SK-N-SH treated with all-trans-retinoic acid at 6 μM for 48 hours (cell line): Measurements from ENCODE around the gene MAP3K7CL.

Experiments used
- ATAC-seq: fragments of 200-7000 bp; cut with Tn5 transposase; 3 replicates; pipeline ENCODE4 v1.9.1; 2020; ENCODE audit warnings: mild to moderate bottlenecking, moderate library complexity
- BACH2 ChIP-seq: fragments of 250-450 bp; sonication (Bioruptor Pico); IDR thresholded peaks from 2 replicates; pipeline ENCODE4 v1.9.0; 2021; ENCODE audit warnings: mild to moderate bottlenecking, borderline replicate concordance
- CSDC2 ChIP-seq: fragments of 250-450 bp; sonication (Bioruptor Pico); IDR thresholded peaks from 2 replicates; pipeline ENCODE4 v1.5.0; 2020; ENCODE audit warnings: mild to moderate bottlenecking, moderate library complexity
- ESRRG ChIP-seq: fragments of 250-450 bp; sonication (Bioruptor Pico); IDR thresholded peaks from 2 replicates; pipeline ENCODE4 v1.6.1; 2021; ENCODE audit warnings: mild to moderate bottlenecking
- GLIS3 ChIP-seq: fragments of 250-450 bp; sonication (Bioruptor Pico); IDR thresholded peaks from 2 replicates; pipeline ENCODE4 v1.5.0; 2020; ENCODE audit warnings: mild to moderate bottlenecking, moderate library complexity
- ISL1 ChIP-seq: fragments of 250-450 bp; sonication (Bioruptor Pico); IDR thresholded peaks from 2 replicates; pipeline ENCODE4 v2.1.2; 2022; ENCODE audit warnings: mild to moderate bottlenecking, moderate library complexity
- OSR1 ChIP-seq: fragments of 250-450 bp; sonication (Bioruptor Pico); IDR thresholded peaks from 2 replicates; pipeline ENCODE4 v1.8.0; 2022; ENCODE audit warnings: moderate library complexity, mild to moderate bottlenecking, inconsistent platforms
- PPARA ChIP-seq: fragments of 250-450 bp; sonication (Bioruptor Pico); IDR thresholded peaks from 2 replicates; pipeline ENCODE4 v1.5.0; 2020; ENCODE audit warnings: mild to moderate bottlenecking, borderline replicate concordance
- RARB ChIP-seq: fragments of 250-450 bp; sonication (Bioruptor Pico); IDR thresholded peaks from 2 replicates; pipeline ENCODE4 v1.8.0; 2021; ENCODE audit warnings: mild to moderate bottlenecking, moderate library complexity
- SNAI2 ChIP-seq: fragments of 250-450 bp; sonication (Bioruptor Pico); IDR thresholded peaks from 2 replicates; pipeline ENCODE4 v1.5.0; 2020; ENCODE audit warnings: mild to moderate bottlenecking, moderate library complexity
- TCF4 ChIP-seq: fragments of 250-450 bp; sonication (Bioruptor Pico); IDR thresholded peaks from 2 replicates; pipeline ENCODE4 v1.8.0; 2021; ENCODE audit warnings: mild to moderate bottlenecking, moderate library complexity, borderline replicate concordance
- TOX ChIP-seq: fragments of 250-450 bp; sonication (Bioruptor Pico); IDR thresholded peaks from 2 replicates; pipeline ENCODE4 v1.8.0; 2021; ENCODE audit warnings: mild to moderate bottlenecking, moderate library complexity, borderline replicate concordance
- ZC3H10 ChIP-seq: fragments of 250-450 bp; sonication (Bioruptor Pico); IDR thresholded peaks from 2 replicates; pipeline ENCODE4 v1.5.1; 2021; ENCODE audit warnings: mild to moderate bottlenecking, moderate library complexity
- ZFP3 ChIP-seq: fragments of 250-450 bp; sonication (Bioruptor Pico); IDR thresholded peaks from 2 replicates; pipeline ENCODE4 v1.5.0; 2020; ENCODE audit warnings: mild to moderate bottlenecking, moderate library complexity
- ZFP30 ChIP-seq: fragments of 450-650 bp; formaldehyde crosslinking; IDR thresholded peaks from 2 replicates; pipeline ENCODE4 v1.5.0; 2022; ENCODE audit warnings: mild to moderate bottlenecking, moderate library complexity
- ZNF565 ChIP-seq: fragments of 450-650 bp; formaldehyde crosslinking; conservative IDR thresholded peaks from 2 replicates; pipeline ENCODE4 v1.5.0; 2020; ENCODE audit warnings: low read depth, mild to moderate bottlenecking, moderate library complexity
- ZNF70 ChIP-seq: fragments of 450-650 bp; formaldehyde crosslinking; IDR thresholded peaks from 2 replicates; pipeline ENCODE4 v1.5.0; 2020; ENCODE audit warnings: mild to moderate bottlenecking, moderate library complexity
- ZNF8 ChIP-seq: fragments of 450-650 bp; formaldehyde crosslinking; IDR thresholded peaks from 2 replicates; pipeline ENCODE4 v1.5.0; 2020; ENCODE audit warnings: mild to moderate bottlenecking, moderate library complexity
- TF ChIP-seq, protein P1 (sequence below): fragments of 250-450 bp; sonication (Bioruptor Pico); IDR thresholded peaks from 2 replicates; pipeline ENCODE4 v1.5.0; 2020; ENCODE audit warnings: mild to moderate bottlenecking, moderate library complexity
- TF ChIP-seq, protein P2 (sequence below): fragments of 250-450 bp; sonication (Bioruptor Pico); IDR thresholded peaks from 2 replicates; pipeline ENCODE4 v1.8.0; 2021; ENCODE audit warnings: low read depth, mild to moderate bottlenecking, moderate library complexity, borderline replicate concordance
- TF ChIP-seq, protein P3 (sequence below): fragments of 250-450 bp; sonication (Bioruptor Pico); IDR thresholded peaks from 2 replicates; pipeline ENCODE4 v1.8.0; 2020; ENCODE audit warnings: mild to moderate bottlenecking, moderate library complexity, borderline replicate concordance
- TF ChIP-seq, protein P4 (sequence below): fragments of 250-450 bp; sonication (Bioruptor Pico); IDR thresholded peaks from 2 replicates; pipeline ENCODE4 v1.5.1; 2021; ENCODE audit warnings: mild to moderate bottlenecking, moderate library complexity

Gene MAP3K7CL

DNA sequence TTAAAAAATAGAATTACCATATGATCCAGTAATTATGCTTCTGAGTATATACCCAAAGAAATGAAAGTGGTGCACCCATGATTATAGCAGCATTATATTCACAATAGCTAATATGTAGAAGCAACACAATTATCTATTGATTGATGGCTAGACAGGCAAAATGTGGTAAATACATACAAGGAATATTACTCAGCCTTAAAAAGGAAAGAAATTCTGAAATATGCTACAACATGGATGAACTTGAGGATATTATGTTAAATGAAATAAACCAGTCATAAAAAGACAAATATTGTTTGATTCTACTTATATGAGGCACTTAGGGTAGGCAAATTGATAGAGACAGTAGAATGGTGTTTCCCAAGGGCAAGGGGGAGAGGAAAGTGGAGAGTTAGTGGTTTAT lies 80.8 kb downstream of the MAP3K7CL start (continued):
- TF ChIP-seq, protein P1, sequence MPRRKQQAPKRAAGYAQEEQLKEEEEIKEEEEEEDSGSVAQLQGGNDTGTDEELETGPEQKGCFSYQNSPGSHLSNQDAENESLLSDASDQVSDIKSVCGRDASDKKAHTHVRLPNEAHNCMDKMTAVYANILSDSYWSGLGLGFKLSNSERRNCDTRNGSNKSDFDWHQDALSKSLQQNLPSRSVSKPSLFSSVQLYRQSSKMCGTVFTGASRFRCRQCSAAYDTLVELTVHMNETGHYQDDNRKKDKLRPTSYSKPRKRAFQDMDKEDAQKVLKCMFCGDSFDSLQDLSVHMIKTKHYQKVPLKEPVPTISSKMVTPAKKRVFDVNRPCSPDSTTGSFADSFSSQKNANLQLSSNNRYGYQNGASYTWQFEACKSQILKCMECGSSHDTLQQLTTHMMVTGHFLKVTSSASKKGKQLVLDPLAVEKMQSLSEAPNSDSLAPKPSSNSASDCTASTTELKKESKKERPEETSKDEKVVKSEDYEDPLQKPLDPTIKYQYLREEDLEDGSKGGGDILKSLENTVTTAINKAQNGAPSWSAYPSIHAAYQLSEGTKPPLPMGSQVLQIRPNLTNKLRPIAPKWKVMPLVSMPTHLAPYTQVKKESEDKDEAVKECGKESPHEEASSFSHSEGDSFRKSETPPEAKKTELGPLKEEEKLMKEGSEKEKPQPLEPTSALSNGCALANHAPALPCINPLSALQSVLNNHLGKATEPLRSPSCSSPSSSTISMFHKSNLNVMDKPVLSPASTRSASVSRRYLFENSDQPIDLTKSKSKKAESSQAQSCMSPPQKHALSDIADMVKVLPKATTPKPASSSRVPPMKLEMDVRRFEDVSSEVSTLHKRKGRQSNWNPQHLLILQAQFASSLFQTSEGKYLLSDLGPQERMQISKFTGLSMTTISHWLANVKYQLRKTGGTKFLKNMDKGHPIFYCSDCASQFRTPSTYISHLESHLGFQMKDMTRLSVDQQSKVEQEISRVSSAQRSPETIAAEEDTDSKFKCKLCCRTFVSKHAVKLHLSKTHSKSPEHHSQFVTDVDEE (CRISPR knock-in tag): no peak

DNA sequence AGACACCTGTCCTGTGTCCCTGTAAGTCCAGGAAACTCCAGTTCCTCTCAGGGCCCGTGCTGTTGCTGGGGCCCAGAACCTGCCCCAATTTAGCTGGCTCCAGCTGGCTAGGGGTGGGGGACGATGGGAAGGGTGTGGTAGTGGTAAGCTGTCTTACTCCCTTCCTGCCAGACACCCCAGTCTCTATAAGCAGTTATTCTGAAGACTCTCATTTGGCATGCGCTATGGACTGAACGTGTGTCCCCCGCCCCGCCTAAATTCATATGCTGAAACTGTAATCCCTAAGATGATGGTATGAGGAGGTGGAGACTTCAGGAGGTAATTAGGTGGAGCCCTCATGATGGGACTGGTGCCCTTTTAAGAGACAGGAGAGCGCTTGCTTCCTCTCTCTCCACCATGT lies 82.0 kb downstream of the MAP3K7CL start:
- no peak for ATAC-seq
- TF ChIP-seq ZNF8 (CRISPR knock-in tag) (no peak), ZFP3 (CRISPR knock-in tag) (no peak), ZNF70 (CRISPR knock-in tag) (no peak), OSR1 (CRISPR knock-in tag) (no peak), ESRRG (CRISPR knock-in tag) (no peak), SNAI2 (CRISPR knock-in tag) (no peak), ZC3H10 (CRISPR knock-in tag) (no peak), TCF4 (CRISPR knock-in tag) (no peak), ISL1 (CRISPR knock-in tag) (no peak), ZFP30 (no peak), RARB (no peak), ZNF565 (no peak)
- TF ChIP-seq, protein P2, sequence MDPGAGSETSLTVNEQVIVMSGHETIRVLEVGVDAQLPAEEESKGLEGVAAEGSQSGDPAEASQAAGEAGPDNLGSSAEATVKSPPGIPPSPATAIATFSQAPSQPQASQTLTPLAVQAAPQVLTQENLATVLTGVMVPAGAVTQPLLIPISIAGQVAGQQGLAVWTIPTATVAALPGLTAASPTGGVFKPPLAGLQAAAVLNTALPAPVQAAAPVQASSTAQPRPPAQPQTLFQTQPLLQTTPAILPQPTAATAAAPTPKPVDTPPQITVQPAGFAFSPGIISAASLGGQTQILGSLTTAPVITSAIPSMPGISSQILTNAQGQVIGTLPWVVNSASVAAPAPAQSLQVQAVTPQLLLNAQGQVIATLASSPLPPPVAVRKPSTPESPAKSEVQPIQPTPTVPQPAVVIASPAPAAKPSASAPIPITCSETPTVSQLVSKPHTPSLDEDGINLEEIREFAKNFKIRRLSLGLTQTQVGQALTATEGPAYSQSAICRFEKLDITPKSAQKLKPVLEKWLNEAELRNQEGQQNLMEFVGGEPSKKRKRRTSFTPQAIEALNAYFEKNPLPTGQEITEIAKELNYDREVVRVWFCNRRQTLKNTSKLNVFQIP (CRISPR knock-in tag): no peak
- TF ChIP-seq, protein P3, sequence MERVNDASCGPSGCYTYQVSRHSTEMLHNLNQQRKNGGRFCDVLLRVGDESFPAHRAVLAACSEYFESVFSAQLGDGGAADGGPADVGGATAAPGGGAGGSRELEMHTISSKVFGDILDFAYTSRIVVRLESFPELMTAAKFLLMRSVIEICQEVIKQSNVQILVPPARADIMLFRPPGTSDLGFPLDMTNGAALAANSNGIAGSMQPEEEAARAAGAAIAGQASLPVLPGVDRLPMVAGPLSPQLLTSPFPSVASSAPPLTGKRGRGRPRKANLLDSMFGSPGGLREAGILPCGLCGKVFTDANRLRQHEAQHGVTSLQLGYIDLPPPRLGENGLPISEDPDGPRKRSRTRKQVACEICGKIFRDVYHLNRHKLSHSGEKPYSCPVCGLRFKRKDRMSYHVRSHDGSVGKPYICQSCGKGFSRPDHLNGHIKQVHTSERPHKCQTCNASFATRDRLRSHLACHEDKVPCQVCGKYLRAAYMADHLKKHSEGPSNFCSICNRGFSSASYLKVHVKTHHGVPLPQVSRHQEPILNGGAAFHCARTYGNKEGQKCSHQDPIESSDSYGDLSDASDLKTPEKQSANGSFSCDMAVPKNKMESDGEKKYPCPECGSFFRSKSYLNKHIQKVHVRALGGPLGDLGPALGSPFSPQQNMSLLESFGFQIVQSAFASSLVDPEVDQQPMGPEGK: no peak
- TF ChIP-seq, protein P1 (CRISPR knock-in tag): no peak

DNA sequence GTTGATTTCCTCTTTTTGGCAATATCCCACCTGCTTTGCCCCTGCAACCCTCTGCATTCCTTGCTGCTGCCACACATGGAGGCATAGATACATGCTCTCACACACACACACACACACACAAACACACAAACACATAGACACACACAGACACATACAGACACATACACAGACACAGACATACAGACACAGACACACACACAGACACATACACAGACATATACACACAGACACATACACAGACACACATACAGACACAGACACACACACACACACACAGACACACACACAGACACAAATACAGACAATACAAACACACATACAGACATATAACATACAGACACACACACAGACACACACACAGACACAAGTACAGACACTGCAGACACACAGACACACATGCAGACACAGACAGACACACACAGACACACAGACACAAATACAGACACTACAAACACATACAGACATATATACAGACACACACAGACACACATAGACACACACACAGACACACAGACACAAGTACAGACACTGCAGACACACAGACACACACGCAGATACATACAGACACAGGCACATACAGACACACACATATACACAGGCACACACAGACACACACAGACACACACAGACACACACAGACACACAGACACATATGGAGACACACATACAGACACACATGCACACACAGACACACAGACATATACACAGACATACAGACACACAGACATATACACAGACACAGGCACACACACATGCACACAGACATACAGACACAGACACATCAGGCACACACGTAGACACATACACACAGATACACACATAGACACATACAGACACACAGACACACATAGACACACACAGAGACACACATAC lies 83.3 kb downstream of the MAP3K7CL start:
- no peak for TF ChIP-seq CSDC2 (CRISPR knock-in tag)
- TF ChIP-seq TCF4 (CRISPR knock-in tag): no peak
- TF ChIP-seq, protein P2 (CRISPR knock-in tag): no peak
- no peak for TF ChIP-seq PPARA (CRISPR knock-in tag)
- no peak for TF ChIP-seq ZNF8 (CRISPR knock-in tag)
- TF ChIP-seq SNAI2 (CRISPR knock-in tag): no peak
- TF ChIP-seq TOX: no peak
- TF ChIP-seq BACH2 (CRISPR knock-in tag): no peak
- no peak for TF ChIP-seq ZNF70 (CRISPR knock-in tag)
- TF ChIP-seq RARB: no peak
- TF ChIP-seq, protein P1 (CRISPR knock-in tag): no peak
- TF ChIP-seq ZC3H10 (CRISPR knock-in tag): no peak
- TF ChIP-seq, protein P4, sequence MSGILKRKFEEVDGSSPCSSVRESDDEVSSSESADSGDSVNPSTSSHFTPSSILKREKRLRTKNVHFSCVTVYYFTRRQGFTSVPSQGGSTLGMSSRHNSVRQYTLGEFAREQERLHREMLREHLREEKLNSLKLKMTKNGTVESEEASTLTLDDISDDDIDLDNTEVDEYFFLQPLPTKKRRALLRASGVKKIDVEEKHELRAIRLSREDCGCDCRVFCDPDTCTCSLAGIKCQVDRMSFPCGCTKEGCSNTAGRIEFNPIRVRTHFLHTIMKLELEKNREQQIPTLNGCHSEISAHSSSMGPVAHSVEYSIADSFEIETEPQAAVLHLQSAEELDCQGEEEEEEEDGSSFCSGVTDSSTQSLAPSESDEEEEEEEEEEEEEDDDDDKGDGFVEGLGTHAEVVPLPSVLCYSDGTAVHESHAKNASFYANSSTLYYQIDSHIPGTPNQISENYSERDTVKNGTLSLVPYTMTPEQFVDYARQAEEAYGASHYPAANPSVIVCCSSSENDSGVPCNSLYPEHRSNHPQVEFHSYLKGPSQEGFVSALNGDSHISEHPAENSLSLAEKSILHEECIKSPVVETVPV (CRISPR knock-in tag): no peak
- no peak for TF ChIP-seq ZFP3 (CRISPR knock-in tag)
- no peak for TF ChIP-seq ESRRG (CRISPR knock-in tag)
- no peak for TF ChIP-seq ISL1 (CRISPR knock-in tag)
- TF ChIP-seq ZFP30: no peak
- TF ChIP-seq GLIS3 (CRISPR knock-in tag): no peak
- ATAC-seq: no peak
